GM21381 (cell line): ENCODE results near the gene NDST1.

Experiments used
- ATAC-seq: cut with Tn5 transposase; IDR thresholded peaks from one replicate; pipeline ENCODE4 v1.9.1; 2021; ENCODE audit warnings: mild to moderate bottlenecking, moderate library complexity; ENCODE audit not compliant: unreplicated experiment

The NDST1 gene

DNA sequence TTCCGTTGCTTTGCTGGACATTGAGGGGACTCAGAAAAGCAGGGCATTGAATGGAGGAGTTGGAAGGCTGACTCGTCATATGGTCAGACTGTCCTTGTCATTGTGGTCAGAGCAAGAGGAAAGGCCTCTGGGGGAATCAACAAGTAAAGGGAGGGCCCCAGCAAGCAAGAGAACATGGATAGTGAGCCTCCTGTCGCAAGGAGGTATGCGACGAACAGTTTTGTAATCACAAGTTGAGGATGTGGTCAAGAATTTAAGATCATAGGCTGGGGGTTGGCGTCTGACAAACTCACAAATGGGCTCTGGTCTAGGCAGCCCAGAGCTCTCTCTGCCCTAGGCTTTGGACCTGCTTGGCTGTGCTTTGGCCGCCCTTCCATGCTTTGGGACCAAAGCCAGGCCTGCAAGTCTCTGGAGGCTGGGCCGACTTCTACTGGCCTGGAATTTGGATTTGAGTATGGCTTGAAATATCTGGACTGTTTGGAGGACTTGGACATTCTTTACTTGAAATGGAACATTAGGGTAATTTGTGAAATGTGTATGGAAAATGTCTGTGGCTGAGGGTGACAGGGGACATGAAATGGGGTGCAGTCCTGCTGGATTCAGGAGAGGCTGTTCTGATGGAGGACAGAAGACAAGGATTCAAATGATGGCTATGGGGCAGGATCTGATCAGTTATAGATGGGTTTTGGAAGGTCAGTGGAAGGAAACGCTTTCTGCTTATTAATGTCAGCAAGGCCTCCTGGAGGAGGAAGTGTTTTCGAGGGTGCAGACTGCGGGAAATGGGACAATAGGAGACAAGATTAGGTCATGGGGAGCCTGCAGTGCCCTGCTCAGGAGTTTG is 19.2 kb upstream of the NDST1 start:
- ATAC-seq, result no peak

- peak; percentile 82 for ATAC-seq
Measured at GRCh38 chr5:150489360-150490295, 18.3 kb upstream of the NDST1 start.

- ATAC-seq, result no peak
Measured at GRCh38 chr5:150490296-150490669, 17.6 kb upstream of the NDST1 start.

- no peak for ATAC-seq
Measured at GRCh38 chr5:150490754-150491153, 17.2 kb upstream of the NDST1 start.

GRCh38 chr5:150491876-150492275 is 16.1 kb upstream of the NDST1 start:
- ATAC-seq, result no peak

DNA sequence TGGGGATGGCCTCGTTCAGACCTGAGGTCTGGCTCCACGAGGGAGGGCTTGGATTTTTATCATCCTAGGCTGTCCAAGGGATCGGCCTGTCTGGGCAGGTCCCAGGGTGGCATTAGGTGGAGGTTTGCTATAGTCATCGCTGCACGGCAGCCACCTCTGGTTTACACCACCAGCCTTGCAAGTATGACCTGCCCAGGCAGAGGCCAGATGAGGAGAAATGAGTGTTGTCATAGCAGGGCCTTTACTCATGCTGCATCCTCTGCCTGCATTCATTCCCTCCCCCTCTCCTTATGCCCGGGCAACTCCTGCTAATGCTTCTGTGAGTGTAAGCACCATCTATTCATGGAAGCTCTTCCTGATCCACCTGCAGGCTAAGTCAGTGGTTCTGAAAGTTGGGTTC is 15.3 kb upstream of the NDST1 start:
- ATAC-seq, result no peak

DNA sequence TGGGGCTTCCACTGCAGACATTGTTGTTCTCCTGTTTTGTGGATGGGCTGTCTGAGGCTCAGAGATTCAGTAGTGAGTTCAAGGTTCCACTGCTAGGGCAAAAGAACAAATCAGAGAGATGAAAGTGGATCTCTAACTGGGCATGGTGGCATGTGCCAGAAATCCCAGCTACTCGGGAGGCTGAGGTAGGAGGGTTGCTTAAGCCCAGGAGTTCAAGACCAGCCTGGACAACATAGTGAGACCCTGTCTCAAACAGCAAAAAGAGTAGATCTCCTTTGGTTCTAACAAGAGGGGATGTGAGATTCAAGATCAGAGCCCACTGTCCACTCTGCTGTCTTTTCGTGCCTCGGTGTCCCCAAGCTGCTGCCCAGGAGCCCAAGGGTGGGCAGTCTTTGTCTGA is 11.8 kb upstream of the NDST1 start:
- no peak for ATAC-seq

- no peak for ATAC-seq
Measured at GRCh38 chr5:150496534-150496933, 11.4 kb upstream of the NDST1 start.

DNA sequence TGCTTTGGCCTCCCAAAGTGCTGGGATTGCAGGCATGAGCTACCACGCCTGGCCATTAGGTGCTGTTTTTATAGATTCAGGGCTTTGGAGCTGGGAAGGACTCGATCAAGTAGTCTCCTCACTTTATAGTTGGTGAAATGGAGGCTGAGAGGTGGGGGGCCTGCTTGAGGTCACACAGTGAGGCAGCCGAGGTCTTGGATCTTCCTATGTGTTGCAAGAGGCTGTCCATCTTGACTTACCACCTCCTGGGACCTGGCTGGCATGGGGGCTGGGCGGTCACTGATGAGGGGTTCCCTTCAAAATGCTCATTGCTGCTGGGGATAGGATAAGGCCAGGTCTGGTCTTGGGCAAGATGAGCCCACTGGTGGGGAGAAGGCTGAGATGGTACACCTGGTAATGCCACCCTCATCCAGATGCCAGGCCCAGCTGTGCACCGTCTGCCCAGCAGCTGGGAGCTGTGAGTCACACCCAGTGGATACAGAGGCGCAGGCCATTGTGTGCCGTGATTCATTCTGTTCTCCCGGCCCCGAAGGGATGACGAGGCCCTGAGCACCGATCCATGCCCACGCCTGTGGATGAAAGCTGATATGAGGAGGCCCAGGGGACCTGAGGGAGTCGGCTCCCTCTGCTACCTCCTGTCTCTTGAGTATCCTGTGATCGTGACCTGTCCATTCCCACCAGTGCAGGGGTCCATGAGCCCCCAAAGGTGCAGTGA is 10.5 kb upstream of the NDST1 start:
- ATAC-seq, result no peak

GRCh38 chr5:150497989-150498317 is 10.0 kb upstream of the NDST1 start:
- no peak for ATAC-seq

DNA sequence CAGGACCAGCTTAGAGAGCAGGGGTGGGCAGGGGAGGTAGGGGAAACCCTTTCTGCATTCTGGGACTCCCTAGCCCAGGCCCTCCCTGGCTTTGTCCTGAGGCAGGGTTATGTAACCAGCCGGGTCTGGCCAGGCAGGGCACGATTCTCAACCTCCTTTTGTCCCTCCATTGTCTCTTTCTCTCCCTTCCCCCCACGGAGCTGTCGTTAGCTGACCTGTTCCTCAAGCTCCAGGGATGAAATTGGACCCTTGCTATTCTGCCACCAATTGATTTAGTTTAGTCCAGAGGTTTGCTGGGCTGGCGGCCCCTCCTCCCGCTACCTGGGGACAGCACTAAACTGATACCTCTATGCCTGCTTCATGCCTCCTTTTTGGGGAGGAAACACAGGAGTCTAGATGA is 9.4 kb upstream of the NDST1 start:
- no peak for ATAC-seq

GRCh38 chr5:150498971-150499370 is 9.0 kb upstream of the NDST1 start:
- ATAC-seq, result no peak

GRCh38 chr5:150499437-150499956 is 8.4 kb upstream of the NDST1 start:
- ATAC-seq, result no peak

DNA sequence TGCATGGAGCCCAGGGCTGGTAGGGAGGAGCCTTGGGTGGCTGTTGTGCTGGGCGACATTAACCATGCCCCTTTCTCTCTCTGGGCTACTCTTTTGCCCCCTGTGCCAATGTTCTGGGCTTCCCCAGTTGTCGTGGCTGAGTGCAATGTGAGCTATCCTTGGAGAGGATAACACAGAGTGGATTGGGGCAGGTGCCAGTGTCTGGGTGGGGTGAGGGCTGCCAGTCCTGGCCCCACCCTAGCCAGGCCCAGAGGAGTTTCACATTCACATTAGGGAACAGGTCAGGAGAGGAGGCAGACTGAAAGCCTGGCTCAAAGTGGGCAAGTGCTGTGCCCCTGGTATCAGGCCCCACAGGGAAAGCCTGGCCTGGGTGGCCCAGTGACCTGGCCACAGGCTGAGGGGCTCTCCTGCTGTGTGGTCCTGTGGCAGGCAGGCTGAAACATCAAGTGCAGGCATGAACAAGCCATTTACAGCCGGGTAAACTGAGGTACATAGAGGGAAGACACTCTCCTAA is 7.5 kb upstream of the NDST1 start:
- ATAC-seq, result no peak

GRCh38 chr5:150500905-150501304 is 7.0 kb upstream of the NDST1 start:
- ATAC-seq, result no peak

- ATAC-seq, result no peak
Measured at GRCh38 chr5:150502106-150502505, 5.8 kb upstream of the NDST1 start.

GRCh38 chr5:150502847-150503246 is 5.1 kb upstream of the NDST1 start:
- ATAC-seq, result no peak

- no peak for ATAC-seq
Measured at GRCh38 chr5:150503386-150503785, 4.5 kb upstream of the NDST1 start.

DNA sequence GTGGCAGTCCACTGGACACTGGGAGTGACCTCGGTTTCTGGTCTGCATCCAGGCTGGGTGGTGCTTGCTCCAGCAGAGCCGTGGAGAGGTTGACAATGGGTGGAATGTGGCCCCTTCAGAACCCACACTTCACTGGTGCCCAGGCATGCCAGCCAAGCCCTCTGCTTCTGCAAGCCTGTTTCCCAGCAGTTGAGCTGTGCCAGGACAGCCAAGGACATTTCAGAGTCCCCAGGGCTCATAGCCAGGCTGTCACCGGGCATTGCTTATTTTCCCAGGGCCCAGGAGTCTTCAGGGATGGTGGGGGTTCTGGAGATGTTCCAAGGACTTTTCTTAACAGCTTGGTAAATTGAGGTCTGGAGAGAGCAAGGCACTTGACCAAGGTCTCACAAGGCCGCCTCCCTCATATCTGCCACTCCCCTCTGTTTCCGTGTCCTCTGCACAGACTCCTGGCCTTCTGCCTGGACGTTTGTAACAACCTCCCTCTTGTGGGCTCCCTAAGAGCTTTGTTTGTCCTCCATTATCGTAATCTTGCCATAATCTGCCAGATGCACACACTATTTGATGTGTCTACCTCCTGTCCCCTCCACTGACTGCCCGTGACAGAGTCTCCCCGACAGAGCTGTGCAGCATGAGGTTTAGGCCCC is 3.8 kb upstream of the NDST1 start:
- no peak for ATAC-seq

DNA sequence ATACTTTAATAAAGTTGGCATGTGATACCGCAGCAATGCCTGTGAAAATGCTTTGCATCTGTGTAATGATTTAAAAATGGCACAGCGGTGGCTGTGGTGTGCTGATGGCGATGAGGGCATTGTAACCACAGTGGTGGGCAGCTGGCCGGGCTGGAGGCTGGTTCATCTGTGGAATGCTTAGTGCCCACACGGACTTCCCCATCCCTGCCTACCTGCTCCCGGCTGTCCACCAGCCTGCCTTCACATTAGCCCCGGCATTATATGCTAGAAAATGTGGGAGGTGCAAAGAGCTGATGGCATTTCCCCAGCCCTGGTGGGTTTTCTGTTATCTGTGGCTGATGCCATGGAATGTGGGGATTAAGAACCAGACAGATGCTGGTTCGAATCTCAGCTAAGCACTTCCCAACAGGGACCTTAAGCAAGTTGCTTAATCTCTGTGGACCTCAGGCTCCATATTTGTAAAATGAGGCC is 2.9 kb upstream of the NDST1 start:
- no peak for ATAC-seq
